ENCODE data around the gene TICRR.

Gene TICRR

GRCh38 chr15:89554247-89554646 is 21.0 kb upstream of the TICRR start:
- TF ChIP-seq CREB1 (IDR thresholded peaks at IDR 0.05; ENCODE audit: low read depth): no peak

- no peak for TF ChIP-seq TEAD4 (IDR thresholded peaks at IDR 0.05)
Observed at GRCh38 chr15:89555768-89556167, 19.5 kb upstream of the TICRR start.

GRCh38 chr15:89556413-89557262 is 18.6 kb upstream of the TICRR start:
- TF ChIP-seq TAF1 (IDR thresholded peaks at IDR 0.05; ENCODE audit: low read depth) (no peak), EGR1 (IDR thresholded peaks at IDR 0.05) (no peak), RAD21 (IDR thresholded peaks at IDR 0.05; ENCODE audit: low read depth) (peak; percentile 70), NFIC (IDR thresholded peaks at IDR 0.05) (no peak), ZBTB7A (IDR thresholded peaks at IDR 0.05; ENCODE audit: low read depth) (no peak), USF1 (IDR thresholded peaks at IDR 0.05) (no peak)

- no peak for TF ChIP-seq EP300 (IDR thresholded peaks at IDR 0.05; ENCODE audit: borderline replicate concordance)
- TF ChIP-seq TEAD4 (IDR thresholded peaks at IDR 0.05): no peak
- TF ChIP-seq CREB1 (IDR thresholded peaks at IDR 0.05; ENCODE audit: low read depth): no peak
- TF ChIP-seq FOXM1 (IDR thresholded peaks at IDR 0.05; ENCODE audit: borderline replicate concordance, low read depth): no peak
- no peak for TF ChIP-seq TAF1 (IDR thresholded peaks at IDR 0.05; ENCODE audit: low read depth)
- no peak for TF ChIP-seq CEBPB (IDR thresholded peaks at IDR 0.05)
- no peak for TF ChIP-seq EGR1 (IDR thresholded peaks at IDR 0.05)
- TF ChIP-seq ZBTB7A (IDR thresholded peaks at IDR 0.05; ENCODE audit: low read depth): no peak
- TF ChIP-seq RAD21 (IDR thresholded peaks at IDR 0.05; ENCODE audit: low read depth): no peak
- TF ChIP-seq TCF12 (IDR thresholded peaks at IDR 0.05; ENCODE audit: low read depth): no peak
- no peak for TF ChIP-seq YY1 (IDR thresholded peaks at IDR 0.05; ENCODE audit: low read depth)
- TF ChIP-seq REST (IDR thresholded peaks at IDR 0.05; ENCODE audit: low read depth): no peak
- no peak for TF ChIP-seq MAX (IDR thresholded peaks at IDR 0.05)
- no peak for TF ChIP-seq NFIC (IDR thresholded peaks at IDR 0.05)
Observed at GRCh38 chr15:89559769-89560264, 15.5 kb upstream of the TICRR start.

- no peak for TF ChIP-seq TEAD4 (IDR thresholded peaks at IDR 0.05)
Observed at GRCh38 chr15:89566181-89566580, 9.1 kb upstream of the TICRR start.

- TF ChIP-seq YY1 (IDR thresholded peaks at IDR 0.05; ENCODE audit: low read depth) (no peak), MAX (IDR thresholded peaks at IDR 0.05) (no peak), TAF1 (IDR thresholded peaks at IDR 0.05; ENCODE audit: low read depth) (no peak), REST (IDR thresholded peaks at IDR 0.05; ENCODE audit: low read depth) (no peak), USF1 (IDR thresholded peaks at IDR 0.05) (no peak)
Observed at GRCh38 chr15:89566621-89567294, 8.5 kb upstream of the TICRR start.
